GM12878 (cell line): ENCODE results near the gene EFCAB11. TPM values are rescaled to one million over a fixed set of nuclear protein-coding genes. Genes with fewer than 3 reads are reported as not detected.

Experiments used
- ATAC-seq: fragments of 200-7000 bp; cut with Tn5 transposase; 3 replicates; pipeline ENCODE4 v1.9.1; 2020; ENCODE audit warnings: mild to moderate bottlenecking, moderate library complexity
- BruUV-seq: library from RNA; stranded (reverse); fragments of 400-500 nt; replicated peaks from 2 replicates; lab custom pipeline; 2021; lab: Mats Ljungman, UMichigan
- CTCF ChIA-PET: fragments of 300-600 bp; sonication (Branson Sonifier 250); formaldehyde crosslinking; extraction: SDS; loops from one replicate; lab custom pipeline; 2021; ENCODE audit warnings: inconsistent platforms; lab: Yijun Ruan, JAX
- POLR2A ChIA-PET: fragments of 350-600 bp; formaldehyde crosslinking; extraction: SDS; loops from one replicate; lab custom pipeline; 2021; ENCODE audit warnings: inconsistent platforms; lab: Charles Lee
- RAD21 ChIA-PET: fragments of 300-600 bp; sonication (Branson Sonifier 250); formaldehyde crosslinking; loops from one replicate; lab custom pipeline; 2023; ENCODE audit warnings: antibody characterized with exemption; ENCODE audit not compliant: unreplicated experiment; lab: Charles Lee
- SMC1A ChIA-PET: fragments of 300-600 bp; sonication (Branson Sonifier 250); formaldehyde crosslinking; loops from one replicate; lab custom pipeline; 2023; ENCODE audit not compliant: unreplicated experiment, uncharacterized antibody; lab: Charles Lee
- DNase-seq: peaks from one replicate; pipeline ENCODE4 v3.0.0-alpha.2; 2011; ENCODE audit warnings: low read depth, low spot score
- FAIRE-seq: peaks from 3 replicates; lab custom pipeline; 2011; peaks lifted over from hg19 to GRCh38; lab: Jason Lieb, UNC
- H2AFZ ChIP-seq: 2 replicates; pipeline ENCODE4 v1.6.0; 2011; ENCODE audit warnings: low read depth, low read length, control low read depth; ENCODE audit not compliant: control insufficient read depth
- H3K27ac ChIP-seq: 2 replicates; pipeline ENCODE4 v1.5.1; 2011; ENCODE audit warnings: control low read depth; ENCODE audit not compliant: control insufficient read depth, insufficient read depth
- H3K27me3 ChIP-seq, 2 experiments: replicated peaks in 1 of 2; 2 replicates each; pipeline versions ENCODE4 v1.6.0 to v1.6.1; 2011; ENCODE audit warnings: low read length in 1 of 2; ENCODE audit not compliant: control insufficient read depth in 2 of 2, insufficient read depth in 2 of 2
- H3K36me3 ChIP-seq, 2 experiments: 2 replicates each; pipeline ENCODE4 v1.5.1; 2011; ENCODE audit warnings: low read length in 1 of 2; ENCODE audit not compliant: control insufficient read depth in 2 of 2, insufficient read depth in 2 of 2
- H3K4me1 ChIP-seq: 2 replicates; pipeline ENCODE4 v1.6.1; 2011; ENCODE audit warnings: mild to moderate bottlenecking, low read length, moderate library complexity, mixed read lengths; ENCODE audit not compliant: control insufficient read depth, insufficient read depth
- H3K4me2 ChIP-seq: 2 replicates; pipeline ENCODE4 v1.6.0; 2011; ENCODE audit warnings: control low read depth; ENCODE audit not compliant: control insufficient read depth, insufficient read depth
- H3K4me3 ChIP-seq: fragments of 200-600 bp; sonication (generic); 2 replicates; pipeline ENCODE4 v1.5.1; 2016
- H3K79me2 ChIP-seq: 2 replicates; pipeline ENCODE4 v1.6.0; 2011; ENCODE audit warnings: low read length; ENCODE audit not compliant: control insufficient read depth, insufficient read depth
- H3K9ac ChIP-seq: 2 replicates; pipeline ENCODE4 v1.8.0; 2011; ENCODE audit warnings: low read length, control low read depth, mixed read lengths; ENCODE audit not compliant: control insufficient read depth, insufficient read depth
- H3K9me3 ChIP-seq: replicated peaks from 3 replicates; pipeline ENCODE4 v1.5.1; 2011; ENCODE audit warnings: mild to moderate bottlenecking, low read length; ENCODE audit not compliant: control insufficient read depth, insufficient read depth
- H4K20me1 ChIP-seq: 2 replicates; pipeline ENCODE4 v1.6.0; 2011; ENCODE audit not compliant: control insufficient read depth, insufficient read depth
- ASH2L ChIP-seq: fragments of 300-600, 200-600 bp; sonication (generic); IDR thresholded peaks from 2 replicates; pipeline ENCODE4 v1.6.1; 2017; ENCODE audit warnings: low read depth, mild to moderate bottlenecking, borderline replicate concordance
- BCL3 ChIP-seq: IDR thresholded peaks from 2 replicates; pipeline ENCODE4 v1.6.1; 2011; ENCODE audit warnings: borderline replicate concordance, low read depth, mild to moderate bottlenecking, moderate library complexity, low read length; ENCODE audit not compliant: insufficient read depth, poor library complexity, severe bottlenecking
- NKRF ChIP-seq: fragments of 450-650 bp; conservative IDR thresholded peaks from 2 replicates; pipeline ENCODE4 v1.6.1; 2017; ENCODE audit warnings: mild to moderate bottlenecking, moderate library complexity
- SPI1 ChIP-seq: IDR thresholded peaks from 2 replicates; pipeline ENCODE4 v1.6.1; 2011; ENCODE audit warnings: low read depth, mild to moderate bottlenecking, low read length, moderate library complexity, borderline replicate concordance; ENCODE audit not compliant: insufficient read depth
- WGBS: methylation state at CpG from one replicate; pipeline ENCODE4 v1.1.6; 2016; ENCODE audit warnings: low lambda C conversion rate; ENCODE audit not compliant: insufficient replicate concordance, insufficient coverage; ENCODE audit errors: missing lambda C conversion rate; 5-methylcytosine and 5-hydroxymethylcytosine counted together
- in situ Hi-C: fragments of 300-500 bp; cut with MboI; formaldehyde crosslinking; loops from 9 replicates; pipeline ENCODE4 v1.14.3; 2018; ENCODE audit warnings: mixed read lengths
- intact Hi-C: fragments of 100-400 bp; cut with micrococcal nuclease; formaldehyde crosslinking; loops from one replicate; pipeline ENCODE4 v1.14.2; 2022; ENCODE audit not compliant: unreplicated experiment
- polyA plus RNA-seq, 11 experiments: library from polyadenylated mRNA; depleted of rRNA in 4 of 11; unstranded in 6 of 11; stranded (reverse) in 5 of 11; fragments of >200 nt; fragmentation: Nextera tagmentation in 4 of 11; fragmentation: Illumina TruSeq in 1 of 11; extraction: Ambion mirVana in 4 of 11; extraction: Trizol in 1 of 11; gene quantifications; 1 replicate in 1 of 11; 2 replicates in 10 of 11; pipeline versions ENCODE4 v1.2.1 to v1.2.3, GENCODE V29; 2011 to 2016; ENCODE audit warnings: inconsistent platforms in 2 of 11, missing spikeins in 2 of 11, low read depth in 1 of 11
- total RNA-seq, 4 experiments: library from RNA; depleted of rRNA in 3 of 4; stranded (reverse); fragments of >200 nt in 3 of 4; fragmentation: Illumina TruSeq in 1 of 4; extraction: Trizol in 1 of 4; gene quantifications; 2 replicates each; pipeline versions ENCODE4 v1.2.1 to v1.2.3, GENCODE V29; 2013 to 2021

EFCAB11 gene
- total and polyA plus RNA-seq, 10 of the 15 experiments (the other 5 are each of a cell fraction or from before 2014, with no cell fraction given), result 8.6 to 37.4 (median 18.0) TPM

GRCh38 chr14:89760086-89760485 lies 194.4 kb downstream of the EFCAB11 start:
- intact Hi-C loops, result no loop called here
- H3K27ac ChIP-seq, result no peak overlapping the region
- H3K27me3 ChIP-seq, result no peaks in the 10 kb centered on the region
- RAD21 ChIA-PET, result no interaction called here
- no peak overlapping the region for H3K4me3 ChIP-seq
- H3K4me1 ChIP-seq, result no peaks in the 10 kb centered on the region
- ATAC-seq, result no peak
- no peaks in the 10 kb centered on the region for H3K36me3 ChIP-seq
- POLR2A ChIA-PET, result no interaction called here
- FAIRE-seq, result no peak
- no peak for TF ChIP-seq BCL3
- no peak for TF ChIP-seq SPI1
- no peak for TF ChIP-seq ASH2L
- no peak for TF ChIP-seq NKRF
- TF ChIP-seq, all 136 proteins: peak for 0
- ChIA-PET CTCF (no interaction called here), SMC1A (no interaction called here)
- H3K79me2 ChIP-seq, result no peaks in the 10 kb centered on the region
- no peaks in the 10 kb centered on the region for H4K20me1 ChIP-seq
- DNase-seq, result no peak
- H3K9ac ChIP-seq, result no peak overlapping the region
- BruUV-seq, result no TSS peak
- H2AFZ ChIP-seq, result no peak overlapping the region
- H3K4me2 ChIP-seq, result no peak overlapping the region
- in situ Hi-C loops, result loop anchor here (25.0 kb wide), 1 partner anchor 723 kb away; no protein-coding TSS in a partner anchor
- no peaks in the 10 kb centered on the region; the same call in 2 of the 3 replicates for H3K9me3 ChIP-seq
- 36% methylated on average over 7 of the region's 7 CpGs for WGBS
